AG09319 (cell line): ENCODE results near the gene FCRL2.

Experiments used
- DNase-seq: peaks from one replicate; pipeline ENCODE4 v3.0.0-alpha.2; 2010; ENCODE audit warnings: low read depth; ENCODE audit errors: extremely low read depth
- CTCF ChIP-seq: IDR thresholded peaks from 2 replicates; pipeline ENCODE4 v1.5.1; 2011; ENCODE audit warnings: low read depth, mild to moderate bottlenecking, inconsistent platforms, low read length, moderate library complexity

FCRL2 gene

GRCh38 chr1:157799996-157800395 is 23.1 kb upstream of the FCRL2 start:
- no peak for DNase-seq
- TF ChIP-seq CTCF, result no peak

GRCh38 chr1:157798211-157798610 is 21.3 kb upstream of the FCRL2 start:
- no peak for TF ChIP-seq CTCF
- no peak for DNase-seq

GRCh38 chr1:157785248-157785647 is 8.3 kb upstream of the FCRL2 start:
- TF ChIP-seq CTCF, result no peak
- no peak for DNase-seq

GRCh38 chr1:157784801-157785200 is 7.9 kb upstream of the FCRL2 start:
- DNase-seq, result no peak
- no peak for TF ChIP-seq CTCF

GRCh38 chr1:157782931-157783330 is 6.0 kb upstream of the FCRL2 start:
- no peak for TF ChIP-seq CTCF
- DNase-seq, result no peak

- DNase-seq, result no peak
- no peak for TF ChIP-seq CTCF
Measured at GRCh38 chr1:157781048-157781447, 4.1 kb upstream of the FCRL2 start.

GRCh38 chr1:157775101-157775870 is 1.6 kb downstream of the FCRL2 start:
- no peak for DNase-seq

More at GRCh38 chr1:157775101-157775870, 1.6 kb downstream of the FCRL2 start:
- TF ChIP-seq CTCF, result no peak
